Stimulated activated CD4-positive, alpha-beta T cell treated with anti-CD3 and anti-CD28 coated beads, TNF-alpha, amount 100 ng/mL, for 48 hours (primary cell): ENCODE measurements around the gene MRPL24.
A peak's percentile ranks its signal among the peaks of the same experiment; 100 is the strongest.

Source experiments
- DNase-seq, 3 donors: peaks; one replicate each; pipeline ENCODE4 v3.0.0-alpha.2; 2020; ENCODE audit warnings: low read depth in 3 of 3

Gene MRPL24

DNA sequence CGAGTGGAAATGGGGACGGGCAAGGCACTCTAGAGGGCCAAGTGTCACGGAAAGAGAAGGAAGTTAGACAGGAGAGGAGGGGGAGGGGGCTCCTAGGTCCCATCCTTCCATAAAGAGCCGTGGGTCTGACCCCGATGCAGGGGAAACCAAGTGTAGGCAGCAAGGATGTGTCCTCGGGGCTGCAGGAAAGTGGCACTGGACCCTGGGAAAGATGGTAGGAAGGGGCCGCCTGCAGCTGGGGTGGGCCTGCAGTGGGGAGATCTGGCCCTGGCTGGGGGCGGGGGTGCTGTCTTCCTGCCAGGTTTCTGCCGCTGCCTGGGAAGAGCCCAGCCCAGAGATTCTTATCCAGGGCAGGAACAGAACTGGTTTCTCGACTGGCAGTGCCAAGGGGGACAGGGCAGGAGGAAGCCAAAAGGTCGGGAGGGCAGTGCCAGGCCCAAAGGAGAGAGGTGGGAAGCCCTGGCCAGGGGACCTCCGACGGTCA is 48.4 kb downstream of the MRPL24 start:
- DNase-seq: no peak

DNA sequence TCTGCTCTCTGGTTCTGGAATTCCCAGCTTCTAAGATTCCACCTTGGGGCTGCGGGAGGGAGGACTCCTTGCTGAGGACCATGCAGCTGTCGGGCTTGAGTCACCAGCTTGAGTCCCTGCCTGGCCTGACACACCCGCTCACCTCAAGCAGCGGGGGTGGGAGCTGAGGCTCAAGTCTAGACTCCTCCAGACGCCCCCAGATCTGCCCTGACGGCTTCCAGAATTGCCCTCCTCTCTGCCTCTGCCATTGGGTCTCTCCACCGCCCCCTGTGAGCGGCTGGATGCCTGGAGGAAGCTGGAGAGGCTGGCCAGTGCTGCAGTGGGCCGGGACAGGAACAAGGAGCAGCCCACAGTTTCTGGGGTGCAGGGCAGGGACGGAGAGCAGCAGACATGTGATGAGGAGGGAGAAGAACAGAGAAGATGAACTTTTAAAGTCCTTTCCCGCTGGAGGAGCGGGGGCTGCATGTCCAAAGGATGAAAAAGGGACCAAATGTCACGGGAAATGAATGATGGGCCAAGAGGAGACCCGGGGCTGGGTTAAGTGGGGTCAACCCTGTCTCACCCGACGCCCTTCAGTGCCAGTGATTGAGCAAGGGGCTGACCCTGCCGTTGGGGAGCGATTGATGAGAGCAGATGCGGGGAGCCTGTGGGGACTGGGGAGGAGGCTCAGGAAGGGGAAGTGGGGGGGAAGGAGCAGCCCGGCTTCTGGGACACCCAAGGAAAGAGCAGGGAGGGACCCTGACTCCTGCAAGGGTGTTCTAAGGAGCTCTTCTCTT is 49.0 kb downstream of the MRPL24 start:
- DNase-seq: no peak

DNA sequence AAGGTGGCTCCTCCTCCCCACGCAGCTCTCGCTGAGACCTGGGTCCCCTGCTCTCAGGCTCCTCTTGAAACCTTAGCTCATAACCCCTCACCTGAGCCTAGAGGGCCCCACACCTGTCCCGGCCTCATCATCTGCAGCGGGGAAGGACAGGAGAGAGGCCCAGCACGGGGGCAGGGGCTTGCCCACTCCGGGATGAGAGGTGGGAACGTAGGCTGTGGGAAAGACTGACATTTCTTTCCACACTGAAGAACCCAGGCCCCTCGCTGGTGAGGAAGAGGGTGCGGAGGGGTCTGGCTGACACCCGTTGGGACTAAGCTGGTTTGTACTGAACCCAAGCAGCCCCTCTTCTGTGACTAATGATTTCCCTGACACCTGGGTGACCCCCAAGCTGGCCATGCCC is 49.7 kb downstream of the MRPL24 start:
- DNase-seq: no peak

DNA sequence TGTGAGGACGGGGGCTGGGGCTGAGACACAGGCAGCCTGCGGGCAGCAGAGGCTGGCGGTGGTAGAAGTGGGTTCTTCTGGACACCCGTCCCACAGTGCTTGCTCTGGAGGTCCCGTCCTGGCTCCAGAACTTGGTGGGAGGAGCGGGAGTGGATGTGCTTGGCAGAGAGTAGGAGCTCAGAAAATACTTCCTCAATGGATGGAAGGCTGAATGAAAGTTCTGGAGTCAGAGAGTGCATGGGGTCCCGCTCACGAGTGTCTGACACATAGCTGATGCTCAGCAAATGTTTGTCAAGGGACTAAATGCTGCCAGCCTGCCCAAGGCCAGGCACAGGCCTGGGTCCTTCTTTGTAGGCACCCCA is 50.2 kb downstream of the MRPL24 start:
- DNase-seq: no peak

DNA sequence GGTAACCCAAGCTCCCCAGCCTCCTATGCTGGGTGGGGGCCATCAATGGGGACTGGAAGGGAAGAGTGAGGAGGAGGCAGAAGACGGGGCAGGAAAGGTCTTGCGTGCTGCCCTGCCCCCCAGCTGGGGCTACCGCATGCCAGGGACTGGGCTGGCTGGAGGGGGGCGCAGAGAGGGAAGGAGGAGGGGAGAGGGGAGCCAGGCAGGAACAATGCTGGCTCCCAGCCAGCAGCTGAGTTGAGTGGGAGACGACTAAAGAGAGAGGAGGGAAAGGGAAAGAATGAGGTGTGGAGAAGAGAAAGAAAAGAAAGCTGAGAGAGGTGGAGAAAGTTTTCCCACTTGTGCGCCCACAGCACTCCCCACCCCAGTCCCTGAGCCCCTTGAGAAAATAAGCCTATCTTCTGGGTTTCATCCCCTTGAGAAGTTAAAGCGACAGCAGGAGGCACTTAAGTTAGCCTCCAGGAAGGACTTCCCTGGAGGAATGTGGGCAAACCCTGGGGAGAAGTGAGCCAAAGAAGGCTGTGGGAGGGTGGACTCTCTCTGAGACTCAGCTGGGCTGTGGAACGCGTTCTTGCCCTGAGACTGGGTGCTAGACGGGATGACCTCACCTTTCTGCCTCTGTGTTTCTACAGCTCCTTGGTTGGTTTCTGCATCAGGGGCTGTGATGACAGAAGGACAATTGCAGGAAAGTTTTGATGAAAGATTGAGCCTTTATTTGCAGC is 50.8 kb downstream of the MRPL24 start:
- DNase-seq: no peak

DNA sequence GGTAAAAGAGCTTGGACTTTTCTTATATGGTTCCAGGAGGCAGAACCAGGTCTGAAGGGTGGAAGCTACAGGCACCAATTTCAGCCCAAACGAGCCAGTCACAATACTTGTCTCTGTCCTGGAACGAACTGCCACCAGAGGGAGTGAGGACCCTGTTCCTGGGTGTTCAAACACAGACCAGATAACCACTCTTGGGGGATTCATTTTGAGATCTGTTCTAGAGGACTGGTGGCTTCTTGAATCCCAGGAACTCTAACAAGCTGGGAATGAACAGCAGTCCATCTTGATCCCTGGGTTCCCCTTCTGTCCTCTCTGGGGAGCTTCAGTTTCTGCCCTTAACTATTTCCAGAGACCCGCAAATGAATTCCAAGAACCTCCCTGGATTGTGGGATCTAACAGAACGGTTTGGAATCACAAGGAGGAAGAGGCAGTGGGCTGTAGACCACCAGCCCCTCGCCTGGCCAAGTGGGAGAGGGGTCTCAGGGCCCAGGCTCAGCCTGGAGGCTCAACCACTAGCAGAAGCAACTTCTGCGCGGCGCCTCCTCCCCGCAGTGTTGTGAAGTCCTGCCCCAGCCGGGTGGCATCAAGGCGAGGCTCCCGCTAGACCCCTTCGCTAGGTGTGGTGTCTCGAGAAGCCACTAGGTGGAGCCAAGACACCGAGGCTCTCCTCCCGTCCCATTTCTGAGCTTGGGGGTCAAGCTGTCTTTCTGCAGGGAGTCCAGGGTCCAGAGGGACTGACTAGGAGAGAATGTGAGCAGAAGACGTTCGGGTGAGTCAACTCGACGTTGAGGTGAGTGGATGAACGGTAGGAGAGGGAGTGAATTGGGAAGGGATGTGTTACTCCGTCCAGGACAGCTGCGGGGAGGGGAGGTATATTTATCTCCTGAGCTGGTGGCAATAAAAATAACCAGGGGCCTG is 51.6 kb downstream of the MRPL24 start:
- peak; percentile 57 to 67 (median 59) for DNase-seq
